ENCODE results near the gene GPHN.

DNA sequence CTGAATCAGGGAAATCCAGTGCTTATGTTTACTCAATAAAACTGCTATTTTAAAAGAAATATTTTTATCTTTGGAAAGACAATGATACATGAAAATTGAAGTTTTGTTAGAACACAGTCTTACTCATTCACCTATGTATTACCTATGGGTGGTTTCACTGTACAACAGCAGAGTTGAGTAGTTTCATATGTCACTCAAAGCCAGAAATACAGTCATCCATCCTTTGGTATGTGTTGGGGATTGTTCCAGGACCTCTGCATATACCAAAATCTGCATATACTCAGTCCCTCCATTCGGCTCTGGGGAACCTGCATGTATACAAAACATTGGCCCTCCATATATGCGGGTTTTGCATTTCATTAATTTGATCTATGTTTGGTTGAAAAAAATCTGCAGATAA, 190.6 kb downstream of the GPHN start:
- TF ChIP-seq POLR2A (IDR thresholded peaks at IDR 0.05): no peak
- TF ChIP-seq, protein P1, sequence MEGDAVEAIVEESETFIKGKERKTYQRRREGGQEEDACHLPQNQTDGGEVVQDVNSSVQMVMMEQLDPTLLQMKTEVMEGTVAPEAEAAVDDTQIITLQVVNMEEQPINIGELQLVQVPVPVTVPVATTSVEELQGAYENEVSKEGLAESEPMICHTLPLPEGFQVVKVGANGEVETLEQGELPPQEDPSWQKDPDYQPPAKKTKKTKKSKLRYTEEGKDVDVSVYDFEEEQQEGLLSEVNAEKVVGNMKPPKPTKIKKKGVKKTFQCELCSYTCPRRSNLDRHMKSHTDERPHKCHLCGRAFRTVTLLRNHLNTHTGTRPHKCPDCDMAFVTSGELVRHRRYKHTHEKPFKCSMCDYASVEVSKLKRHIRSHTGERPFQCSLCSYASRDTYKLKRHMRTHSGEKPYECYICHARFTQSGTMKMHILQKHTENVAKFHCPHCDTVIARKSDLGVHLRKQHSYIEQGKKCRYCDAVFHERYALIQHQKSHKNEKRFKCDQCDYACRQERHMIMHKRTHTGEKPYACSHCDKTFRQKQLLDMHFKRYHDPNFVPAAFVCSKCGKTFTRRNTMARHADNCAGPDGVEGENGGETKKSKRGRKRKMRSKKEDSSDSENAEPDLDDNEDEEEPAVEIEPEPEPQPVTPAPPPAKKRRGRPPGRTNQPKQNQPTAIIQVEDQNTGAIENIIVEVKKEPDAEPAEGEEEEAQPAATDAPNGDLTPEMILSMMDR (IDR thresholded peaks at IDR 0.05): no peak
